Measurements from ENCODE around the gene CCDC152. TPM values are rescaled to one million over a fixed set of nuclear protein-coding genes. Genes with fewer than 3 reads are reported as not detected.

The CCDC152 gene
- total RNA-seq, 1 experiment from 2014 or later, result 11.2 TPM

DNA sequence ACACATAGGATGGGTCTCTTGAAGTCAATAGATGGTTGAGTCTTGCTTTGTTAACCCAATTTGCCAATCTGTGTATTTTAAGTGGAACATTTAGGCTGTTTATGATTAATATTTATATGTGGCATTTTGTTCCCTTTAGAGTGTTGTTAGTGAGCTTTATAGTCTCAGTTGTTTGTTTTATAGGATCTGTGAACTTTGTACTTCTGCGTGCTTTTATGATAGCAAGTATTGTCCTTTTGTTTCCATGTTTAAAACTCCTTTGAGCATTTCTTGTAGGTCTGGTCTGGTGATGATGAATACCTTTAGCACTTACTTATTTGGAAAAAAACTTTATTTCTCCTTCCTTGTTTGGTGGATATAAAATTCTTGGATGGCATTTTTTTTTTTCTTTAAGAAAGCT, 31.2 kb downstream of the CCDC152 start:
- TF ChIP-seq, protein P1, sequence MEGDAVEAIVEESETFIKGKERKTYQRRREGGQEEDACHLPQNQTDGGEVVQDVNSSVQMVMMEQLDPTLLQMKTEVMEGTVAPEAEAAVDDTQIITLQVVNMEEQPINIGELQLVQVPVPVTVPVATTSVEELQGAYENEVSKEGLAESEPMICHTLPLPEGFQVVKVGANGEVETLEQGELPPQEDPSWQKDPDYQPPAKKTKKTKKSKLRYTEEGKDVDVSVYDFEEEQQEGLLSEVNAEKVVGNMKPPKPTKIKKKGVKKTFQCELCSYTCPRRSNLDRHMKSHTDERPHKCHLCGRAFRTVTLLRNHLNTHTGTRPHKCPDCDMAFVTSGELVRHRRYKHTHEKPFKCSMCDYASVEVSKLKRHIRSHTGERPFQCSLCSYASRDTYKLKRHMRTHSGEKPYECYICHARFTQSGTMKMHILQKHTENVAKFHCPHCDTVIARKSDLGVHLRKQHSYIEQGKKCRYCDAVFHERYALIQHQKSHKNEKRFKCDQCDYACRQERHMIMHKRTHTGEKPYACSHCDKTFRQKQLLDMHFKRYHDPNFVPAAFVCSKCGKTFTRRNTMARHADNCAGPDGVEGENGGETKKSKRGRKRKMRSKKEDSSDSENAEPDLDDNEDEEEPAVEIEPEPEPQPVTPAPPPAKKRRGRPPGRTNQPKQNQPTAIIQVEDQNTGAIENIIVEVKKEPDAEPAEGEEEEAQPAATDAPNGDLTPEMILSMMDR (conservative IDR thresholded peaks at IDR 0.05; ENCODE audit: low read depth, low read length), result no peak
- no peak for TF ChIP-seq EZH2 (IDR thresholded peaks at IDR 0.05; ENCODE audit: borderline replicate concordance, low read depth, low read length, poor library complexity, severe bottlenecking)
- Histone ChIP-seq H3K36me3 (ENCODE audit: insufficient read depth, low read length, poor library complexity, severe bottlenecking) (no peaks in the 10 kb centered on the region), H3K9me3 (ENCODE audit: low read depth, low read length, poor library complexity, severe bottlenecking) (peaks cover 12% of the 10 kb centered on the region), H3K27me3 (replicated peaks; ENCODE audit: insufficient read depth, low read depth, low read length, poor library complexity) (no peaks in the 10 kb centered on the region), H3K4me1 (ENCODE audit: insufficient read depth, low read length, poor library complexity, severe bottlenecking) (no peaks in the 10 kb centered on the region), H3K4me3 (ENCODE audit: low read depth, low read length, poor library complexity, severe bottlenecking) (no peak overlapping the region), H3K27ac (ENCODE audit: low read depth, low read length, poor library complexity, severe bottlenecking) (no peak overlapping the region)
- POLR2A ChIA-PET (ENCODE audit: low non-redundant PET), result no interaction called here
- DNase-seq (ENCODE audit: low spot score), result no peak
- CTCF ChIA-PET, result interaction anchor here (0.6 kb wide), 1 partner anchor 83 kb away, joined by 3 read pairs; no protein-coding TSS in a partner anchor
- no TSS peak for BruUV-seq (replicated peaks)
- intact Hi-C loops (cut with micrococcal nuclease; ENCODE audit: unreplicated experiment), result no loop called here

DNA sequence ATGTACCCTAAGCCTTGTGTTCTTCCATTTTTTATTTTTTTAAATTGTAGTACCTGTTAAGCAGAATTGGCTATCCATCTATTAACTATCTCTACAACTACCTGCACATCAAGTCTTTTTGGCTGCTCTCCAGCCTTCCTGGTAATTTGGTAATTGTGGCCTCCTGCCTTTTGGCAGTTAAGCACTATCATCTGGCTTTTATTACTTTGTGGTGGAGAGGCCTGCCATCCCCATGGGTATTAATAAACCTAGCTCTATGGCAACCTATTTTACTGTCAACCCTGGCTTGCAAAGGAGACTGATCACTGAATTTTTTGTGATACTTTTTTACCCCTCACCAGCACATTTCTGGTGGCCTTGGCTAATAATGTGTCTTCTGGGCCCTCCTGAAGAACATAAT, 34.5 kb downstream of the CCDC152 start:
- H3K4me3 ChIP-seq (ENCODE audit: low read depth, low read length, poor library complexity, severe bottlenecking), result no peak overlapping the region
- H3K27ac ChIP-seq (ENCODE audit: low read depth, low read length, poor library complexity, severe bottlenecking), result no peak overlapping the region
- no peaks in the 10 kb centered on the region for H3K36me3 ChIP-seq (ENCODE audit: insufficient read depth, low read length, poor library complexity, severe bottlenecking)
- peak; percentile 17 for DNase-seq (ENCODE audit: low spot score)
- intact Hi-C loops (cut with micrococcal nuclease; ENCODE audit: unreplicated experiment), result no loop called here
- no peaks in the 10 kb centered on the region for H3K4me1 ChIP-seq (ENCODE audit: insufficient read depth, low read length, poor library complexity, severe bottlenecking)
- CTCF ChIA-PET, result no interaction called here
- peaks cover 5% of the 10 kb centered on the region for H3K9me3 ChIP-seq (ENCODE audit: low read depth, low read length, poor library complexity, severe bottlenecking)
- TF ChIP-seq, protein P1 (conservative IDR thresholded peaks at IDR 0.05; ENCODE audit: low read depth, low read length), result no peak
- BruUV-seq (replicated peaks), result no TSS peak
- H3K27me3 ChIP-seq (replicated peaks; ENCODE audit: insufficient read depth, low read depth, low read length, poor library complexity), result no peaks in the 10 kb centered on the region
- POLR2A ChIA-PET (ENCODE audit: low non-redundant PET), result no interaction called here

DNA sequence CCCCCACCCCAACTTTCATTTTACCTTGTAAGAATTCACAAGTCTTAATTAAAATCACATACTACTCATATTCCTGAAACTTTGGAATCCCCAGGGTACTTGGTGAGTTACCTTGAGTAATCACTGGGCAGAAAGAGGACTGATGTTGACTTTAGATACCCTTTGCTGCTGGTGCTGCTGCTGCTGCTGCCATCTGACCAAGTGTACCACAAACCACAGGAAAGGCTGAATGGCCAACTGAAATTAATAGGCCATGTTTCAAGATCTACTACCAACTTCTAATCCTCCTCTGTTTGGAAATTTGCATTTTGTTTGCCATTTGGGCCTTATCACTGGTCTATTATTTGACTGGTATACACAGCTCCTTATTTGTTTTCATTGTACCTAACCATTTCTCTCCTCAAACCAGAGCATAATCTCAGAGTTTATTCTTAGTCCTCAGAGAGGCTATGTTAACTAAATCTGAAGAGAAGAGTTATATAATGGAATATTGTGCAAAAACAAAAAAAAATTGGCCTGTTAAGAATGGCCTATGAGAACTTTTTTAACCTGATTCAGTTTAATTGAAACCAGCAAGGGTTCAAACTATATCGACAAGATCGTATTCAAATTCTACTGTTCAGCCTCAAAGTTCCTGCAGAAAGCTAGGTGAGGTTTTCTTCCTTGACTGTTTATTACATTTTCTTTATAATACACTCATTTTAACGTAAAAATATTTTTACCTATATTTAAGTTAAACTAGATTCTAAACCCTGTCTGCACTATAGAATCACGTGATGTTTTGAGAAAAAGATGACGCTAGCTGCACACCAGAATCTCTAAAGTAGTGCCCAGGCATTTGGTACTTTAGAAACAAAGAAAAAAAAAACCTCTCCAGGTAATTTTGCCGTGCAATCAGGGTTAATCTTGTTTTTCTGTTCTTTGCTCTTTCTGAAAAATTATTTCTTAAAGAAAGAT, 41.9 kb downstream of the CCDC152 start:
- H3K4me3 ChIP-seq (ENCODE audit: low read depth, low read length, poor library complexity, severe bottlenecking), result no peak overlapping the region
- H3K4me1 ChIP-seq (ENCODE audit: insufficient read depth, low read length, poor library complexity, severe bottlenecking), result no peaks in the 10 kb centered on the region
- H3K9me3 ChIP-seq (ENCODE audit: low read depth, low read length, poor library complexity, severe bottlenecking), result no peaks in the 10 kb centered on the region
- BruUV-seq (replicated peaks), result no TSS peak
- DNase-seq (ENCODE audit: low spot score), result no peak
- no peaks in the 10 kb centered on the region for H3K36me3 ChIP-seq (ENCODE audit: insufficient read depth, low read length, poor library complexity, severe bottlenecking)
- CTCF ChIA-PET, result no interaction called here
- H3K27me3 ChIP-seq (replicated peaks; ENCODE audit: insufficient read depth, low read depth, low read length, poor library complexity), result no peaks in the 10 kb centered on the region
- H3K27ac ChIP-seq (ENCODE audit: low read depth, low read length, poor library complexity, severe bottlenecking), result no peak overlapping the region
- intact Hi-C loops (cut with micrococcal nuclease; ENCODE audit: unreplicated experiment), result no loop called here
- TF ChIP-seq EZH2 (IDR thresholded peaks at IDR 0.05; ENCODE audit: borderline replicate concordance, low read depth, low read length, poor library complexity, severe bottlenecking), result no peak
- TF ChIP-seq, protein P1 (conservative IDR thresholded peaks at IDR 0.05; ENCODE audit: low read depth, low read length), result no peak
- POLR2A ChIA-PET (ENCODE audit: low non-redundant PET), result no interaction called here

Data from A673 (cell line).